Measurements from ENCODE around the gene GJB3. TPM values are rescaled to one million over a fixed set of nuclear protein-coding genes. Genes with fewer than 3 reads are reported as not detected.
"Not testable (repeated sequence)": the region's sequence is repeated elsewhere in the genome, so short reads cannot be mapped to it uniquely, and the experiment has no call there.

GJB3 gene
- total RNA-seq, result not detected

DNA sequence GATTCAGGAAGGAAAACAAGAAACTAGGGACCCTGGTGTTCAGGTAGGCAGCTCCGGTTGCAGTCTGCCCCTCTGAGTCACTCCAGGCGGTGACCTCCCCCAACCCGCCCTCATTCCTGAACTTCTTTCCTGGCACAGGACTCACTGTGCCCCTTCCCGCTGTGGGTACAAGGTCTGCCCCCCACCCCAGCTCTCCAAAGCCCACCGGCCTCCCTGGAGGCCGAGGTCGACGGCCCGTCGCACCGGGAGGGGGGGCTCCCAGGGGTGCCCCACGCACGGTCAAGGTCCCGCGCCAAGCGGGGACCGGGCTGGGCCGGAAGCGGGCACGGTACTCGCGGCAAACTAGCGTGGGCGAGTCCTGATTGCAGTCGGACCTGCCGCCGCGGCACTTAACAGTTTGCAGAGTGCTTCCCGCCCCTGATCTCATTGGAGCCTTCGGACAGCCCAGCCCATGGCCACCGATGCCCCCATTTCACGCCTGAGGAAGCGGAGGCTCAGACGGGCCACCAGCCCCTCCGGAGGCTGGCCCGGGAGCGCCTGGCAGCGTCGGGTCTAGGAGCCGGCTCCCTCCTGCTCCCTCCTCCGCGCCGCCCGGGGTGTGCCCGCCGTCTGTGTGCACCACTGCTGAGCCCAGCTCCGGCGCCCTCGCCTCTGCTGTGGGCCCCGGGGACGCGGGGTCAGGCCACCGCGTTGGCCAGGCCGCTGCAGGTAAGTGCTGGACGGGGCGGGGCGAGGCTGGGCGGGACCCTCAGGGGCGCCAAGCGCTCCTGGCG lies at the start of gene GJB3:
Gene GJB3, plus strand, starts transcription at position 144 of the 773 bp plus-strand sequence. CDS start 3,549 bp downstream, outside the sequence.
- Mint-ChIP-seq H3K27me3 (ENCODE audit: low read depth) (peaks cover 55% of the 10 kb centered on the region), H3K4me3 (no peak within 1 kb of the TSS), H3K9me3 (no peaks in the 10 kb centered on the region), H3K36me3 (ENCODE audit: insufficient read depth) (no peaks in the 10 kb centered on the region), H3K4me1 (ENCODE audit: low read depth) (peaks cover 3% of the 10 kb centered on the region)
- DNase-seq (no peak), ATAC-seq (peak; percentile 59)

- not testable (repeated sequence) for H3K9me3 Mint-ChIP-seq; H3K4me3 Mint-ChIP-seq; ATAC-seq; DNase-seq; H3K4me1 Mint-ChIP-seq (ENCODE audit: low read depth); H3K36me3 Mint-ChIP-seq (ENCODE audit: insufficient read depth)
- peaks cover 15% of the 10 kb centered on the region for H3K27me3 Mint-ChIP-seq (ENCODE audit: low read depth)
Observed at GRCh38 chr1:34732831-34733230, 48.2 kb upstream of the GJB3 start.

- Mint-ChIP-seq H3K9me3 (no peaks in the 10 kb centered on the region), H3K4me1 (ENCODE audit: low read depth) (no peaks in the 10 kb centered on the region)
Observed at GRCh38 chr1:34736692-34737091, 44.3 kb upstream of the GJB3 start.

GRCh38 chr1:34737236-34737635 lies 43.8 kb upstream of the GJB3 start:
- not testable (repeated sequence) for H3K9me3 Mint-ChIP-seq; DNase-seq; H3K36me3 Mint-ChIP-seq (ENCODE audit: insufficient read depth); H3K4me3 Mint-ChIP-seq; H3K4me1 Mint-ChIP-seq (ENCODE audit: low read depth); ATAC-seq
- H3K27me3 Mint-ChIP-seq (ENCODE audit: low read depth), result peaks cover 16% of the 10 kb centered on the region

More at GRCh38 chr1:34736692-34737091, 44.3 kb upstream of the GJB3 start:
- no peak for ATAC-seq
- no peak for DNase-seq
- Mint-ChIP-seq H3K36me3 (ENCODE audit: insufficient read depth) (no peaks in the 10 kb centered on the region), H3K27me3 (ENCODE audit: low read depth) (peaks cover 16% of the 10 kb centered on the region), H3K4me3 (no peak overlapping the region)

GRCh38 chr1:34739613-34740012 lies 41.4 kb upstream of the GJB3 start:
- no peak overlapping the region for H3K4me3 Mint-ChIP-seq
- ATAC-seq, result no peak
- H3K36me3 Mint-ChIP-seq (ENCODE audit: insufficient read depth), result no peaks in the 10 kb centered on the region
- DNase-seq, result no peak
- H3K27me3 Mint-ChIP-seq (ENCODE audit: low read depth), result peaks cover 19% of the 10 kb centered on the region
- H3K4me1 Mint-ChIP-seq (ENCODE audit: low read depth), result no peaks in the 10 kb centered on the region
- no peaks in the 10 kb centered on the region for H3K9me3 Mint-ChIP-seq

DNA sequence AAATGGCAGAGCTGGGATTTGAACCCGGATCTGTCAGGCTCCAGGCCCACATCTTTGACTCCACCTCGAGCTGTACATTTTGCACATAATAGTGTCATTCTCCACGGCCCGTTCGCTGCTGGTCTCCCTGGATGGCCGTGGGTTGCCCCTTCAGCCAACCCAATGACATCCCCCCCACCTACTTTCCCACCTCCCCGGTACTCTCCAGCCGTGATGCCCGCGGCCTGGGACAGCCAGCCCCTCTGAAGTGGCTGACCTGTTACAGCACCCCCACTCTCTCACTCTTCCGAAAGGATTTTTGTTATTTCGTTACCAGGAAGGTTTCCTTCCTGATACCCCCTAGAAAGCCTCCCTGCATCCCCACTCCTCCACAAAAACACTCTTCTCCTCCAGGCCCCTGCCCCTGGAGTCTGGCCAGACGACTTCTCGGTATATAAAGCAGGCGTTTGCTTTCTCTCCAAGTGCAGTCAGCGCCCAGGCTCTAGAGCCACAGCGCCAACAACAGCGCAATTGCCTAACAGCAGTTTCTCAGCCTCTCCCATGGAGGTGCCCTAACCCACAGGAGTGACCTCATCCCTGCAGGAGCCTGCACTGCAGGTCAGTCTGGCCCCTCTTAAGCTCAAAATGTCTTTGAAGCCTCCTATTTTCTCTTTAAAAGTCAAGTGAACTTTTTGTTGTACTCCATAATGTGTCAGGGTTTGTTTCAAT lies 40.7 kb upstream of the GJB3 start:
- H3K4me1 Mint-ChIP-seq (ENCODE audit: low read depth), result no peaks in the 10 kb centered on the region
- ATAC-seq, result no peak
- DNase-seq, result no peak

DNA sequence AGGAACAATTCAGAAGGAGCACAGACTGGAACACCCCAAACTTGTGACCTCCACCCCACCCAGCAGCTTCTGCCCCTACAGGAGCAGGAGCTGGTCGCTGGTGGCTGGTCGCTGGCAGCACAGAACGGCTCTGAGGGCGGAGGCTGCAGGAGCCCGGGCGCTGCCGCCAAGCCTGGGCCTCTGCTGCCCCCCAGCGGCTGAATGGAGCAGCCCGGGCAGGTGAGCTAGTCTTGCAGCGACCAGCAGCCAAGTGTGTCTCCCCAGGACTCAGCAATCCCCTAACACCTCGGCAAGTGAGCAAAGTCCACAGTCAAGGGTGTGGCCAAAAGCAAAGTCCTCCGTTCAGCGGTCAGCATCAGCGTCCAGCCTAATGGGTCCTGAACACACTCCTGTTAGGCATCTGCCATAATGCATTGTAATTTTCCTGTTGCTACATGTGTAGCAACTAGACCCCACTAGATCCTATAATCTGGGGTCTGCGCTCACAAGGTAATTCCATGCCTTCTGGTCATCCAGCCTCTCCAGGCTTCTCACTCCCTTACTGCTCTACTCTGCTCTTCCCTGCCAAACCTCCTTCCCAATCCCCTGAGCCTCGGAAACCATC lies 38.2 kb upstream of the GJB3 start:
- DNase-seq (peak; percentile 70), ATAC-seq (peak; percentile 93 to 96)
- Mint-ChIP-seq H3K4me3 (no peak overlapping the region), H3K4me1 (ENCODE audit: low read depth) (no peaks in the 10 kb centered on the region), H3K9me3 (no peaks in the 10 kb centered on the region), H3K27me3 (ENCODE audit: low read depth) (peaks cover 11% of the 10 kb centered on the region), H3K36me3 (ENCODE audit: insufficient read depth) (no peaks in the 10 kb centered on the region)

More for the DNA sequence above, 40.7 kb upstream of the GJB3 start:
- no peak overlapping the region for H3K4me3 Mint-ChIP-seq
- peaks cover 18% of the 10 kb centered on the region for H3K27me3 Mint-ChIP-seq (ENCODE audit: low read depth)
- no peaks in the 10 kb centered on the region for H3K9me3 Mint-ChIP-seq
- H3K36me3 Mint-ChIP-seq (ENCODE audit: insufficient read depth), result no peaks in the 10 kb centered on the region

GRCh38 chr1:34743775-34744174 lies 37.2 kb upstream of the GJB3 start:
- H3K27me3 Mint-ChIP-seq (ENCODE audit: low read depth), result peaks cover 11% of the 10 kb centered on the region
- DNase-seq (no peak), ATAC-seq (no peak)
- no peaks in the 10 kb centered on the region for H3K9me3 Mint-ChIP-seq
- no peak overlapping the region for H3K4me3 Mint-ChIP-seq
- no peaks in the 10 kb centered on the region for H3K36me3 Mint-ChIP-seq (ENCODE audit: insufficient read depth)
- no peaks in the 10 kb centered on the region for H3K4me1 Mint-ChIP-seq (ENCODE audit: low read depth)

DNA sequence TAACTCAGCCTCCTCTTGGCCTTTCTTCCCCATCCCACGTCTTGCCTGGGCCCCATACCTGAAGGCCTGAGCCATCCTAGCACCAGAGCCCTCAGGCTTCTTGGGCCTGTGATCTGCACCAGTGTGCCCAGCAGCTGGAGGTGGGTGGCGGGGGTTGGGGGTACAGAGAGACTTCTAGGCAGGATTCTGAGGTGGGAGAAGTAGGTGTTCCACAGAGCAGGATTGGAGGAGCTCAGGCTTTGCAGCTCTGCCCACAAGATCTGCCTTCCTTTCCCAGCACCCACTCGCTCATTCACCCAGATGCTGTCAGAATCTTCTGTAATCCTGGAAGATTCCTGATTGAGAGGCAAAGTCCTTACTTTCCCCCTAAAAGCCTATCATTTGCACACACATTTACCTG lies 36.2 kb upstream of the GJB3 start:
- ATAC-seq, result no peak
- DNase-seq, result no peak
- Mint-ChIP-seq H3K27me3 (ENCODE audit: low read depth) (peaks cover 11% of the 10 kb centered on the region), H3K4me3 (no peak overlapping the region), H3K36me3 (ENCODE audit: insufficient read depth) (no peaks in the 10 kb centered on the region), H3K9me3 (no peaks in the 10 kb centered on the region), H3K4me1 (ENCODE audit: low read depth) (no peaks in the 10 kb centered on the region)

DNA sequence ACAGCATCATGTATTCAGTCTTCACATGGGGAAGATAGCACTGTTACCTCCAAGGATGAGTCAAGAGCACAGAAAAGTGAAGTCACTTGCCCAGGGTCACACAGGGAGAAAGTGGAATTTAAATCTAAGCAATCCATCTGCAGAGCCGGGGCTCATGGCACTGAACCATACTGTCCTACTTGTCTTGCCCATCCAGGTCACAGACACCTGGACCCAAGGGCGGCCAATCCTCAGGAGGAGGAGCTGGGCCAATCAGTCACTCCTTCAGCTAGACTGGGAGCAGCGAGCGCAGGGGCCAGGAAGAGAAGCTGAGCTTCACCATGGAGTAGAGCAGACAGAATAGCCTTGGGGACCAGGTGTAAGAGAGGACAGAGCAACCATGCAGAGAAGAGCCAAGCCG lies 35.3 kb upstream of the GJB3 start:
- no peaks in the 10 kb centered on the region for H3K9me3 Mint-ChIP-seq
- peaks cover 6% of the 10 kb centered on the region for H3K27me3 Mint-ChIP-seq (ENCODE audit: low read depth)
- H3K4me3 Mint-ChIP-seq, result no peak overlapping the region
- no peak for ATAC-seq
- DNase-seq, result no peak
- H3K36me3 Mint-ChIP-seq (ENCODE audit: insufficient read depth), result no peaks in the 10 kb centered on the region
- no peaks in the 10 kb centered on the region for H3K4me1 Mint-ChIP-seq (ENCODE audit: low read depth)

DNA sequence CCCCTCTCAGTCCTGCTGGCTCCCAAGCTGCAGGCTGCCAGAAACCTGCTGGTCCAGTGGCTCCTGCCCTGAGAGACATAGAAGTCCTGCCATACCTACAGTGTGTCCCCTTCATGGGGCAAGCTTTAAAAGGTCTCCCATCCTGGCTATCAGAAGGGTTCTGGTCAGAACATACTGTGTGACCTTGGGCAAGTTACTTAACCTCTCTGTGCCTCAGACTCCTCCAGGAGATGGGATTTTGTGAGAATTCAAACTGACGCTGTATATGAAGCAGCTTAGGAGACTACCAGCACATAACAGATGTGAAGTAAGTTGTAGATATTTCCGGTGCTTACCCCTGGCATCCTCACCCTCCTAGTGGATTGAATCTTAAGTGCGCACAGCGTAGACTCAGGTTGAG lies 34.9 kb upstream of the GJB3 start:
- peaks cover 6% of the 10 kb centered on the region for H3K27me3 Mint-ChIP-seq (ENCODE audit: low read depth)
- ATAC-seq, result no peak
- no peaks in the 10 kb centered on the region for H3K4me1 Mint-ChIP-seq (ENCODE audit: low read depth)
- no peaks in the 10 kb centered on the region for H3K36me3 Mint-ChIP-seq (ENCODE audit: insufficient read depth)
- H3K4me3 Mint-ChIP-seq, result no peak overlapping the region
- DNase-seq, result no peak
- no peaks in the 10 kb centered on the region for H3K9me3 Mint-ChIP-seq

DNA sequence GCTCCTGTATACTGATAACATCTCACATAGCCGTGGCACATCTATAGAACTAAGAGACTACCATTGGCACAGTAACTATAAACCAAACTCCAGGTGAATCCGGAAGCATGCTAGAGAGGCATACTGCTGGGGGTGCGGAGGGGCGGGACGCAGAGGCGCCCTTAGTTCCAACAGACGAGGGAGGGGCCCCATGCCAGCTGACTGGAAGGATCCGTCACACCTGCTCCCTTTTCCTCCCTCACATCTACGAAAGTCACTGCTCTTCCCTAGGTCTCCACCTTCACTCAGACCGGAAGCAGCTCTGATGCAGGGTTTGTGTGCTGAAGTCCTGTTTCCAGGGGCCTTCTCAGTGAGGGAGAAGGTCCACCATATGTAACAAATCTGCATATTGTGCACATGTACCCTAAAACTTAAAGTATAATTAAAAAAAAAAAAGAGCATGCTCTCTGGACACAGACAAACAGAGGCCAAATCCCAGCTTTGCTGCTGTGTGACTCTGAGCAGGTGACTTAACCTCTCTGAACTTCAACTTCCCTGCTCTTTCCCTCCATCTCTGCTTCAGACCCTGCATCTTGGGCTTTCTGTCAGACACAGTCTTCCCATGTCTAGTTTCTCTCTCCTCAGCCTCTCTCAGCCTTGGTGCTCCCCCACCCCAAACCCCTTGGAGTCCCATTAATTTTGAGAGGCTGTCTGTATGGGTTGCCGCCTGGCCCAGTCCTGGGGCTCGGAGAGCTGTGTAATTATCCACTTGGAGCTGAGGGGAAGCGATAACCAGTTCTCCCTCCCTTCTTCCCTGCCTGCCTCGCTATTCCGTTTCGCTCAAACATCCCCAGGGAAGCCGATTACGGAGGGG lies 34.0 kb upstream of the GJB3 start:
- no peak for DNase-seq
- H3K4me1 Mint-ChIP-seq (ENCODE audit: low read depth), result no peaks in the 10 kb centered on the region
- no peaks in the 10 kb centered on the region for H3K36me3 Mint-ChIP-seq (ENCODE audit: insufficient read depth)
- H3K27me3 Mint-ChIP-seq (ENCODE audit: low read depth), result peaks cover 6% of the 10 kb centered on the region
- no peak for ATAC-seq
- H3K4me3 Mint-ChIP-seq, result no peak overlapping the region
- H3K9me3 Mint-ChIP-seq, result no peaks in the 10 kb centered on the region

DNA sequence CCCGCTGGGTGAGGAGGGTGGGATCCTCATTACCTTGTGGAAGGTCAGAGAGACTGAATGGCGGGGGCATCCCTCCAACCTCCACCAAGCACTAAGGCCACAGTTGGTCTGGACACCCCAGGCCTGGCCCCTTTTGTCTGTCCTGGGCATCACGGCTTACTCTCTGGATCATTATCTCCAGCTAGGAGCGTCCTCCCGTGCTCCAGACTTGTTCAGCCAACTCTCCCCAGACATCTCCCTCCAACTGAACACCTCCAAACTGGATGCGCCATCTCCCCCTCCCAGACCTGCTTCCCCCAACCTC lies 33.4 kb upstream of the GJB3 start:
- no peaks in the 10 kb centered on the region for H3K9me3 Mint-ChIP-seq

DNA sequence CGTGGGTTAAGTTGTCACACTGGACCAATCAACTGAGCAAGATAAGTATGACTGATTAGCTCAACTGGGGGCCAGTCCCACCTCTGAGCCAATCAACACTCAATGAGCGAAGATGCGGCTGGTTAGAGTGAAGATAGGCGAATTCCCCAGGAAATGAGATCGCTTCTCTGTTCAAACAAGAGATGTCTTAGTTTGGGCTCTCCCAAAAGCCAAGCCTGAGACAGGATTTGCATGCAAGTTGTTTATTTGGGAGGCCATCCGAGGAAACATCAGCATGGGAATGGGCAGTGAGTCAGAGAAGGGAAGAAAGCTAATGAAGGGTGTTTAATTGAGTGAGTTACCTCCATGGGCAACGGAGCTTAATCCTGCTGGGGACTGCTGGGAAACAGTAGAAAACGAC lies 31.0 kb upstream of the GJB3 start:
- no peaks in the 10 kb centered on the region for H3K27me3 Mint-ChIP-seq (ENCODE audit: low read depth)
- H3K4me3 Mint-ChIP-seq, result no peak overlapping the region
- H3K9me3 Mint-ChIP-seq, result no peaks in the 10 kb centered on the region
- no peaks in the 10 kb centered on the region for H3K36me3 Mint-ChIP-seq (ENCODE audit: insufficient read depth)
- ATAC-seq (no peak), DNase-seq (no peak)
- H3K4me1 Mint-ChIP-seq (ENCODE audit: low read depth), result no peaks in the 10 kb centered on the region

More for the DNA sequence above, 33.4 kb upstream of the GJB3 start:
- Mint-ChIP-seq H3K36me3 (ENCODE audit: insufficient read depth) (no peaks in the 10 kb centered on the region), H3K4me3 (no peak overlapping the region), H3K4me1 (ENCODE audit: low read depth) (no peaks in the 10 kb centered on the region), H3K27me3 (ENCODE audit: low read depth) (peaks cover 2% of the 10 kb centered on the region)
- DNase-seq (no peak), ATAC-seq (no peak)
